Measurements from ENCODE around the gene AADACL4. TPM values are rescaled to one million over a fixed set of nuclear protein-coding genes. Genes with fewer than 3 reads are reported as not detected.

Gene AADACL4
- total RNA-seq, 1 experiment from 2014 or later: not detected

DNA sequence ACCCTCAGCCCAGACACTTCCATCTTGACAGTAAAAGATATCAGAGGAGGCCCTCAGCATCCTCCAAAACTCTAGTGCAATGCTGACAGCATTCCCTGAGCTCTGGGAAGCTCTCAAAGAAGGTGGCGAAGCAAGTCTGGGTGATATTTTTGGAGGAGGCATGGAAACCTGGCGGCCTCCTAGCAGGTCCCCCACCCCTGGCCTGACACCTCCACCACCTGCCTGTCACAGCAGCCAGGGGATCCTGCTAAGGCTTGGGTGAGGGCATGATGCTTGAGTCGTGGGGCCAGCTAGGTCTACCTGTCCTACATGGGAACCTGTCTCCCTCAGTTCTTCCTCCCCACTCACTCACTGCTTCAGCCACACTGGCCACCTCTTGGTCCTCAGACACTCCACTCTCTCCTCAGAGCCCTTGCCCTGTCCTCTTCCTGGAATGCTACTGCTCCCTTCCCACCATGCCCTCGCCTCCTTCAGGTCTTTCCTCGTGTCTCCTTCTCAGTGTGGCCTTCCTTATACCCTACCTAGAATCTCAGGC, 34.3 kb upstream of the AADACL4 start:
- Histone ChIP-seq H3K9ac (ENCODE audit: extremely low read depth, insufficient read length, low read length) (no peak overlapping the region), H3K23me2 (ENCODE audit: insufficient read length, low read depth, low read length, poor library complexity, severe bottlenecking) (no peaks in the 10 kb centered on the region), H3T11ph (ENCODE audit: low read length) (no peak overlapping the region), H3K56ac (ENCODE audit: insufficient read length, low read depth, low read length) (no peak overlapping the region), H2BK20ac (ENCODE audit: low read depth, low read length, poor library complexity, severe bottlenecking) (no peak overlapping the region), H3K27ac (ENCODE audit: insufficient read length, low read depth, low read length) (no peak overlapping the region), H3K14ac (ENCODE audit: insufficient read depth, low read length) (no peak overlapping the region), H3K18ac (ENCODE audit: insufficient read length, low read depth, low read length) (no peak overlapping the region), H2BK15ac (ENCODE audit: low read depth, low read length) (no peak overlapping the region), H2BK12ac (ENCODE audit: insufficient read length, low read depth, low read length) (no peak overlapping the region), H3K4me2 (ENCODE audit: insufficient read depth, insufficient read length, low read length) (no peak overlapping the region), H2BK120ac (ENCODE audit: low read depth, low read length, poor library complexity, severe bottlenecking) (no peak overlapping the region), H4K5ac (ENCODE audit: insufficient read length, low read depth, low read length) (no peak overlapping the region), H3K4ac (ENCODE audit: low read depth, low read length) (no peak overlapping the region), H2AK5ac (ENCODE audit: insufficient read length, low read length) (no peak overlapping the region), H3K27me3 (ENCODE audit: insufficient read depth, low read length) (no peaks in the 10 kb centered on the region), H3K4me1 (ENCODE audit: insufficient read depth, low read length) (no peaks in the 10 kb centered on the region), H3K9me3 (ENCODE audit: control insufficient read depth, low read depth, low read length) (no peaks in the 10 kb centered on the region), H3K23ac (ENCODE audit: insufficient read length, low read depth, low read length) (no peak overlapping the region), H4K20me1 (ENCODE audit: control insufficient read depth, insufficient read depth, insufficient read length) (no peaks in the 10 kb centered on the region), H2AFZ (ENCODE audit: low read length) (no peak overlapping the region), H3K79me1 (ENCODE audit: insufficient read depth, low read depth, low read length, poor library complexity, severe bottlenecking) (no peaks in the 10 kb centered on the region), H2BK5ac (ENCODE audit: insufficient read length, low read length) (no peak overlapping the region), H4K8ac (replicated peaks; ENCODE audit: insufficient read length, low read depth, low read length) (no peak overlapping the region), H4K91ac (ENCODE audit: insufficient read length, low read depth, low read length) (no peak overlapping the region), H3K79me2 (ENCODE audit: insufficient read depth, low read length) (no peaks in the 10 kb centered on the region)
- peaks cover 7 to 74% (median 73%) of the 10 kb centered on the region in 3 experiments for H3K36me3 Mint-ChIP-seq (ENCODE audit: insufficient read depth in 1 of 3, low read depth in 3 of 3)
- no peak overlapping the region; a peak in 1 of 5 replicates for H3K4me3 Mint-ChIP-seq
- H3K27ac Mint-ChIP-seq: peak overlapping the region in 2 of 3 experiments; percentile 66 to 75; a peak in 3 of 7 replicates
- no CpG with 5 or more reads among the region's 5 CpGs for WGBS (ENCODE audit: extremely low coverage, insufficient read length, low lambda C conversion rate)
- peaks cover 46 to 59% of the 10 kb centered on the region in 2 experiments for H3K4me1 Mint-ChIP-seq
- no peak for DNase-seq
- H3K27me3 Mint-ChIP-seq (ENCODE audit: low read depth): no peaks in the 10 kb centered on the region
- H3K9me3 Mint-ChIP-seq: peaks cover 8 to 10% of the 10 kb centered on the region in 2 experiments; a peak in 4 of 5 replicates
- TF ChIP-seq, protein P1, sequence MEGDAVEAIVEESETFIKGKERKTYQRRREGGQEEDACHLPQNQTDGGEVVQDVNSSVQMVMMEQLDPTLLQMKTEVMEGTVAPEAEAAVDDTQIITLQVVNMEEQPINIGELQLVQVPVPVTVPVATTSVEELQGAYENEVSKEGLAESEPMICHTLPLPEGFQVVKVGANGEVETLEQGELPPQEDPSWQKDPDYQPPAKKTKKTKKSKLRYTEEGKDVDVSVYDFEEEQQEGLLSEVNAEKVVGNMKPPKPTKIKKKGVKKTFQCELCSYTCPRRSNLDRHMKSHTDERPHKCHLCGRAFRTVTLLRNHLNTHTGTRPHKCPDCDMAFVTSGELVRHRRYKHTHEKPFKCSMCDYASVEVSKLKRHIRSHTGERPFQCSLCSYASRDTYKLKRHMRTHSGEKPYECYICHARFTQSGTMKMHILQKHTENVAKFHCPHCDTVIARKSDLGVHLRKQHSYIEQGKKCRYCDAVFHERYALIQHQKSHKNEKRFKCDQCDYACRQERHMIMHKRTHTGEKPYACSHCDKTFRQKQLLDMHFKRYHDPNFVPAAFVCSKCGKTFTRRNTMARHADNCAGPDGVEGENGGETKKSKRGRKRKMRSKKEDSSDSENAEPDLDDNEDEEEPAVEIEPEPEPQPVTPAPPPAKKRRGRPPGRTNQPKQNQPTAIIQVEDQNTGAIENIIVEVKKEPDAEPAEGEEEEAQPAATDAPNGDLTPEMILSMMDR (conservative IDR thresholded peaks at IDR 0.05): no peak

Measured in H9 (cell line).